ENCODE data around the gene AMIGO2.
"Not testable (repeated sequence)": the region's sequence is repeated elsewhere in the genome, so short reads cannot be mapped to it uniquely, and the experiment has no call there.

Gene AMIGO2

GRCh38 chr12:47073951-47074350 is 5.8 kb downstream of the AMIGO2 start:
- DNase-seq (ENCODE audit: low spot score), result no peak

- peak; percentile 42 for DNase-seq (ENCODE audit: low spot score)
Observed at GRCh38 chr12:47071241-47071852, 8.4 kb downstream of the AMIGO2 start.

GRCh38 chr12:47070310-47070709 is 9.4 kb downstream of the AMIGO2 start:
- DNase-seq (ENCODE audit: low spot score), result no peak

- no peak for DNase-seq (ENCODE audit: low spot score)
Observed at GRCh38 chr12:47068539-47068938, 11.2 kb downstream of the AMIGO2 start.

GRCh38 chr12:47067771-47068431 is 11.9 kb downstream of the AMIGO2 start:
- no peak for DNase-seq (ENCODE audit: low spot score)

GRCh38 chr12:47067176-47067575 is 12.6 kb downstream of the AMIGO2 start:
- DNase-seq (ENCODE audit: low spot score), result no peak

- DNase-seq (ENCODE audit: low spot score), result no peak
Observed at GRCh38 chr12:47066278-47067025, 13.3 kb downstream of the AMIGO2 start.

GRCh38 chr12:47065546-47065945 is 14.2 kb downstream of the AMIGO2 start:
- no peak for DNase-seq (ENCODE audit: low spot score)

- DNase-seq (ENCODE audit: low spot score), result not testable (repeated sequence)
Observed at GRCh38 chr12:47058640-47059039, 21.1 kb downstream of the AMIGO2 start.

- DNase-seq (ENCODE audit: low spot score), result not testable (repeated sequence)
Observed at GRCh38 chr12:47056944-47057343, 22.8 kb downstream of the AMIGO2 start.

GRCh38 chr12:47055856-47056255 is 23.9 kb downstream of the AMIGO2 start:
- not testable (repeated sequence) for DNase-seq (ENCODE audit: low spot score)

- no peak for DNase-seq (ENCODE audit: low spot score)
Observed at GRCh38 chr12:47054659-47055058, 25.1 kb downstream of the AMIGO2 start.

GRCh38 chr12:47053961-47054360 is 25.8 kb downstream of the AMIGO2 start:
- DNase-seq (ENCODE audit: low spot score), result no peak

GRCh38 chr12:47052274-47052673 is 27.5 kb downstream of the AMIGO2 start:
- no peak for DNase-seq (ENCODE audit: low spot score)

- not testable (repeated sequence) for DNase-seq (ENCODE audit: low spot score)
Observed at GRCh38 chr12:47051291-47051690, 28.5 kb downstream of the AMIGO2 start.

GRCh38 chr12:47048541-47048940 is 31.2 kb downstream of the AMIGO2 start:
- DNase-seq (ENCODE audit: low spot score), result no peak

- DNase-seq (ENCODE audit: low spot score), result no peak
Observed at GRCh38 chr12:47041327-47041726, 38.4 kb downstream of the AMIGO2 start.

GRCh38 chr12:47039756-47040155 is 40.0 kb downstream of the AMIGO2 start:
- no peak for DNase-seq (ENCODE audit: low spot score)

- DNase-seq (ENCODE audit: low spot score), result no peak
Observed at GRCh38 chr12:47039079-47039478, 40.7 kb downstream of the AMIGO2 start.

GRCh38 chr12:47038270-47038748 is 41.5 kb downstream of the AMIGO2 start:
- DNase-seq (ENCODE audit: low spot score), result no peak

- no peak for DNase-seq (ENCODE audit: low spot score)
Observed at GRCh38 chr12:47035484-47035883, 44.3 kb downstream of the AMIGO2 start.

- DNase-seq (ENCODE audit: low spot score), result no peak
Observed at GRCh38 chr12:47034661-47035060, 45.1 kb downstream of the AMIGO2 start.
